ENCODE data around the gene TSC1.

DNA sequence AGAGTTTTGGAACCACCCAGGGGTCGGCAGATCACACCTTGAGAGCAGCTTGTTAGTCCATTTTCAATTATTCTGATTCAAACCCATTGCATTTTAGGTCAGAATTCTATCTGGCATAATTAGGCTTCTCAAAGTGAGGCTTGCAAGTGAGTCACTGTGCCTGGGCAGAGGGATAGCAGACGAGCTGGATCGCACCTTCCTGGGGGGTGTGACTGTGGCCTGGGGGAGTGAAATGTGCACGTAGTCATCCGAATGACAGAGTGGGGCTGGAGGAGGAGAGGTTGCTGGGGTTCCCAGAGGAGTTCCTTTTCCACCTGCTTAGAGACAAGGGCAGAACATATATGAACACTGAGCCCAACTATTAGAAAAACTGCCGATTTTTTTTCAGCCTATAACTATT is 34.0 kb downstream of the TSC1 start:
- TF ChIP-seq, protein P1, sequence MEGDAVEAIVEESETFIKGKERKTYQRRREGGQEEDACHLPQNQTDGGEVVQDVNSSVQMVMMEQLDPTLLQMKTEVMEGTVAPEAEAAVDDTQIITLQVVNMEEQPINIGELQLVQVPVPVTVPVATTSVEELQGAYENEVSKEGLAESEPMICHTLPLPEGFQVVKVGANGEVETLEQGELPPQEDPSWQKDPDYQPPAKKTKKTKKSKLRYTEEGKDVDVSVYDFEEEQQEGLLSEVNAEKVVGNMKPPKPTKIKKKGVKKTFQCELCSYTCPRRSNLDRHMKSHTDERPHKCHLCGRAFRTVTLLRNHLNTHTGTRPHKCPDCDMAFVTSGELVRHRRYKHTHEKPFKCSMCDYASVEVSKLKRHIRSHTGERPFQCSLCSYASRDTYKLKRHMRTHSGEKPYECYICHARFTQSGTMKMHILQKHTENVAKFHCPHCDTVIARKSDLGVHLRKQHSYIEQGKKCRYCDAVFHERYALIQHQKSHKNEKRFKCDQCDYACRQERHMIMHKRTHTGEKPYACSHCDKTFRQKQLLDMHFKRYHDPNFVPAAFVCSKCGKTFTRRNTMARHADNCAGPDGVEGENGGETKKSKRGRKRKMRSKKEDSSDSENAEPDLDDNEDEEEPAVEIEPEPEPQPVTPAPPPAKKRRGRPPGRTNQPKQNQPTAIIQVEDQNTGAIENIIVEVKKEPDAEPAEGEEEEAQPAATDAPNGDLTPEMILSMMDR (IDR thresholded peaks at IDR 0.05; ENCODE audit: poor library complexity) = no peak
- no peak for TF ChIP-seq EZH2 (IDR thresholded peaks at IDR 0.05; ENCODE audit: borderline replicate concordance)
